HepG2 (cell line): ENCODE measurements around the gene GADD45GIP1. TPM values are rescaled to one million over a fixed set of nuclear protein-coding genes. Genes with fewer than 3 reads are reported as not detected.

ENCODE experiments used
- CENPT ChIP-seq: sonication (generic); formaldehyde crosslinking; IDR thresholded peaks from 2 replicates; pipeline ENCODE4 v1.8.0; 2022; ENCODE audit warnings: low read depth, mild to moderate bottlenecking, moderate library complexity, missing genetic modification reagents
- CHD2 ChIP-seq: IDR thresholded peaks from 2 replicates; pipeline ENCODE4 v1.6.1; 2011; ENCODE audit warnings: low read depth, low read length, improper control_type of control experiment
- DNMT3B ChIP-seq: conservative IDR thresholded peaks from 2 replicates; pipeline ENCODE4 v1.6.1; 2016; ENCODE audit warnings: missing biosample characterization, control low read depth
- ERF ChIP-seq: IDR thresholded peaks from 2 replicates; pipeline ENCODE4 v1.6.1; 2018; ENCODE audit warnings: missing biosample characterization, missing genetic modification reagents
- HOXA7 ChIP-seq: sonication (generic); formaldehyde crosslinking; IDR thresholded peaks from 2 replicates; pipeline ENCODE4 v1.8.1; 2022; ENCODE audit warnings: mild to moderate bottlenecking, missing genetic modification reagents, moderate library complexity
- JDP2 ChIP-seq: sonication (generic); formaldehyde crosslinking; IDR thresholded peaks from 2 replicates; pipeline ENCODE4 v1.8.1; 2022; ENCODE audit warnings: missing genetic modification reagents, borderline replicate concordance
- KAT2B ChIP-seq: fragments of 150-350 bp; IDR thresholded peaks from 2 replicates; pipeline ENCODE4 v1.6.1; 2014; ENCODE audit warnings: low read depth, low read length, borderline replicate concordance
- KLF11 ChIP-seq: IDR thresholded peaks from 2 replicates; pipeline ENCODE4 v1.6.1; 2016; ENCODE audit warnings: missing compliant biosample characterization
- LRRFIP1 ChIP-seq: sonication (generic); formaldehyde crosslinking; conservative IDR thresholded peaks from 2 replicates; pipeline ENCODE4 v1.4.0; 2020; ENCODE audit warnings: missing genetic modification reagents
- NFIC ChIP-seq: IDR thresholded peaks from 2 replicates; pipeline ENCODE4 v1.6.1; 2012; ENCODE audit warnings: mild to moderate bottlenecking, low read length, inconsistent platforms
- REXO4 ChIP-seq: sonication (generic); formaldehyde crosslinking; IDR thresholded peaks from 2 replicates; pipeline ENCODE4 v1.8.0; 2022; ENCODE audit warnings: missing genetic modification reagents, mild to moderate bottlenecking, borderline replicate concordance
- RFXANK ChIP-seq: IDR thresholded peaks from 2 replicates; pipeline ENCODE4 v1.6.1; 2016
- TFDP1 ChIP-seq: IDR thresholded peaks from 2 replicates; pipeline ENCODE4 v1.6.1; 2016; ENCODE audit warnings: missing compliant biosample characterization, missing genetic modification reagents, borderline replicate concordance
- YY1 ChIP-seq: IDR thresholded peaks from 2 replicates; pipeline ENCODE4 v1.6.1; 2011; ENCODE audit warnings: low read length, low read depth, moderate library complexity, mild to moderate bottlenecking; ENCODE audit not compliant: insufficient read depth, insufficient replicate concordance
- ZFP90 ChIP-seq: sonication (generic); formaldehyde crosslinking; IDR thresholded peaks from 2 replicates; pipeline ENCODE4 v1.8.0; 2022; ENCODE audit warnings: missing genetic modification reagents, mild to moderate bottlenecking, inconsistent platforms, borderline replicate concordance
- ZNF263 ChIP-seq: sonication (generic); formaldehyde crosslinking; IDR thresholded peaks from 2 replicates; pipeline ENCODE4 v1.4.0; 2020; ENCODE audit warnings: missing genetic modification reagents
- ZNF280D ChIP-seq: sonication (generic); formaldehyde crosslinking; IDR thresholded peaks from 2 replicates; pipeline ENCODE4 v1.5.1; 2020; ENCODE audit warnings: mild to moderate bottlenecking, missing genetic modification reagents
- ZNF607 ChIP-seq: sonication (generic); formaldehyde crosslinking; IDR thresholded peaks from 2 replicates; pipeline ENCODE4 v1.5.1; 2020; ENCODE audit warnings: missing genetic modification reagents, mild to moderate bottlenecking, borderline replicate concordance
- ZNF704 ChIP-seq: sonication (generic); formaldehyde crosslinking; IDR thresholded peaks from 2 replicates; pipeline ENCODE4 v1.8.1; 2023; ENCODE audit warnings: mild to moderate bottlenecking, inconsistent platforms, moderate library complexity, missing genetic modification reagents, borderline replicate concordance
- ZNF720 ChIP-seq: sonication (generic); formaldehyde crosslinking; IDR thresholded peaks from 2 replicates; pipeline ENCODE4 v1.4.0; 2020; ENCODE audit warnings: missing genetic modification reagents
- polyA plus RNA-seq, 8 experiments: library from polyadenylated mRNA; depleted of rRNA in 3 of 8; stranded (reverse) in 7 of 8; unstranded in 1 of 8; fragments of >200 nt; fragmentation: Illumina TruSeq in 4 of 8; extraction: Trizol in 4 of 8; gene quantifications; 2 replicates each; pipeline versions ENCODE4 v1.2.1 to v1.2.3, GENCODE V29; 2011 to 2016; ENCODE audit warnings: low read depth in 4 of 8, missing spikeins in 1 of 8, mixed read lengths in 1 of 8; ENCODE audit not compliant: insufficient read depth in 1 of 8
- total RNA-seq, 5 experiments: library from RNA; depleted of rRNA; stranded (reverse); fragments of >200 nt; fragmentation: Illumina TruSeq; extraction: Trizol; gene quantifications; 2 replicates each; pipeline ENCODE4 v1.2.3, GENCODE V29; 2016; ENCODE audit warnings: low read depth in 1 of 5
- TF ChIP-seq, protein P1 (sequence below): sonication (generic); formaldehyde crosslinking; IDR thresholded peaks from 2 replicates; pipeline ENCODE4 v1.4.0; 2020; ENCODE audit warnings: missing genetic modification reagents

GADD45GIP1 gene
- total and polyA plus RNA-seq, 2 of the 13 experiments (the other 11 are each of a cell fraction or from before 2014, with no cell fraction given) = 24.6 to 30.7 TPM

DNA sequence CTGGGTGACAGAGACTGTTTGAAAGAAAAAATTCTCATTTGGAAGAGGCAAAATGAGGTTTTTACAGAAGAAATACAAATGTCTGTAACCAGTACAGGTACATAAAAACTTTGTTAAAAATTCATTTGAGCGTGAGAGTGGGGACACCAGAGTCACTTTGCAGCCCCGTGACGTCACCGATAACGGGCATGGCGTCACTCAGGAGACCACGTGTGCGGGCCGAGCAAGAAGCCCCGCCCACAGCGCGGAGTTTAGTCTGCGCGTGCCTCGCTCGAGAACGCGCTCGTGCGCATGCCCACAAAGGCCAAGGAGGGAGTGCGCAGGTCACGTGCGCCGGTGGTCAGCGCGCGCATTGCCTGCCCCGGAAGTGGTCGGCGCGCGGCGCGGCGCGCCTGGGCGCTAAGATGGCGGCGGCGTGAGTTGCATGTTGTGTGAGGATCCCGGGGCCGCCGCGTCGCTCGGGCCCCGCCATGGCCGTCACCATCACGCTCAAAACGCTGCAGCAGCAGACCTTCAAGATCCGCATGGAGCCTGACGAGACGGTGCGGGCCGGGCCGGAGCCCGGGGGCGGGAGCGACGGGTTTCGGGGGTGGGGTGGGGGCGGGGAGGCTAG is 11.4 kb downstream of the GADD45GIP1 start, which contains the start of gene RAD23A (continued):
- TF ChIP-seq KLF11 (CRISPR knock-in tag) (peak; percentile 26; the same call in 1 of the 2 replicates), CHD2 (no peak), TFDP1 (CRISPR knock-in tag) (peak; percentile 95), HOXA7 (no peak), KAT2B (no peak), JDP2 (no peak; the same call in 1 of the 2 replicates), LRRFIP1 (CRISPR knock-in tag) (no peak), REXO4 (CRISPR knock-in tag) (no peak), ERF (peak; percentile 85; the same call in 1 of the 2 replicates), ZNF263 (CRISPR knock-in tag) (peak; percentile 58), ZNF280D (no peak; the same call in 1 of the 2 replicates), ZFP90 (CRISPR knock-in tag) (peak; percentile 55; the same call in 1 of the 2 replicates), ZNF720 (no peak), ZNF607 (CRISPR knock-in tag) (peak; percentile 86), YY1 (peak; percentile 98), ZNF704 (CRISPR knock-in tag) (0 out of 2 replicates have a peak, but pooled peaks have one; percentile 19), RFXANK (CRISPR knock-in tag) (no peak), CENPT (no peak), NFIC (no peak), DNMT3B (no peak)
- TF ChIP-seq, protein P1, sequence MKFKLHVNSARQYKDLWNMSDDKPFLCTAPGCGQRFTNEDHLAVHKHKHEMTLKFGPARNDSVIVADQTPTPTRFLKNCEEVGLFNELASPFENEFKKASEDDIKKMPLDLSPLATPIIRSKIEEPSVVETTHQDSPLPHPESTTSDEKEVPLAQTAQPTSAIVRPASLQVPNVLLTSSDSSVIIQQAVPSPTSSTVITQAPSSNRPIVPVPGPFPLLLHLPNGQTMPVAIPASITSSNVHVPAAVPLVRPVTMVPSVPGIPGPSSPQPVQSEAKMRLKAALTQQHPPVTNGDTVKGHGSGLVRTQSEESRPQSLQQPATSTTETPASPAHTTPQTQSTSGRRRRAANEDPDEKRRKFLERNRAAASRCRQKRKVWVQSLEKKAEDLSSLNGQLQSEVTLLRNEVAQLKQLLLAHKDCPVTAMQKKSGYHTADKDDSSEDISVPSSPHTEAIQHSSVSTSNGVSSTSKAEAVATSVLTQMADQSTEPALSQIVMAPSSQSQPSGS (CRISPR knock-in tag) = peak; percentile 97
